Right lobe of liver (tissue), 6 donors: Measurements from ENCODE around the gene CAMKMT. TPM values are rescaled to one million over a fixed set of nuclear protein-coding genes. Genes with fewer than 3 reads are reported as not detected.

Source experiments
- ATAC-seq, 4 donors: fragments of 200-7000 bp; cut with Tn5 transposase; one replicate each; pipeline ENCODE4 v1.9.1; 2020; ENCODE audit warnings: mild to moderate bottlenecking in 4 of 4, moderate library complexity in 4 of 4
- DNase-seq, 3 donors: peaks; one replicate each; pipeline ENCODE4 v3.0.0-alpha.2; 2020
- H3K27ac ChIP-seq, 3 donors: fragments of 200-600 bp; one replicate each; pipeline ENCODE4 v1.8.0; 2022
- H3K27me3 ChIP-seq, 2 donors: fragments of 200-600 bp; one replicate each; pipeline ENCODE4 v1.8.0; 2022
- H3K36me3 ChIP-seq, 4 donors: fragments of 200-600 bp; sonication (generic) in 1 of 4; one replicate each; pipeline versions ENCODE4 v1.5.1 to v1.8.0; 2017 to 2022; ENCODE audit warnings: control low read depth in 1 of 4
- H3K4me1 ChIP-seq, 4 donors: fragments of 200-600 bp; sonication (generic) in 1 of 4; one replicate each; pipeline versions ENCODE4 v1.5.1 to v1.8.0; 2017 to 2022; ENCODE audit warnings: control low read depth in 1 of 4
- H3K4me3 ChIP-seq, 3 donors: fragments of 200-600 bp; one replicate each; pipeline ENCODE4 v1.8.0; 2022
- H3K9me3 ChIP-seq, 4 donors: fragments of 200-600 bp; sonication (generic) in 1 of 4; one replicate each; pipeline versions ENCODE4 v1.5.1 to v1.8.0; 2017 to 2022; ENCODE audit warnings: control low read depth in 1 of 4
- CTCF ChIP-seq, 4 donors: fragments of 200-600 bp in 3 of 4; fragments of 450-650 bp in 1 of 4; IDR thresholded peaks; one replicate each; pipeline versions ENCODE4 v1.5.1 to v1.8.0; 2016 to 2022; ENCODE audit warnings: antibody characterized with exemption in 4 of 4, mild to moderate bottlenecking in 2 of 4
- POLR2A ChIP-seq: fragments of 450-650 bp; IDR thresholded peaks from one replicate; pipeline ENCODE4 v1.6.1; 2017; ENCODE audit warnings: antibody characterized with exemption, mild to moderate bottlenecking
- WGBS: methylation state at CpG from one replicate; pipeline ENCODE4 v1.1.6; 2018; ENCODE audit warnings: low coverage, low lambda C conversion rate; ENCODE audit not compliant: insufficient coverage; ENCODE audit errors: missing lambda C conversion rate; 5-methylcytosine and 5-hydroxymethylcytosine counted together
- intact Hi-C, 2 donors: fragments of 100-400 bp; cut with DNase I; formaldehyde crosslinking; loops; one replicate each; pipeline versions ENCODE4 v1.11.2 to v1.14.1; 2022
- total RNA-seq, 6 experiments: library from RNA; depleted of rRNA in 2 of 6; stranded (reverse); fragments of >200 nt in 2 of 6; fragmentation: NEBNext Ultra II Directional in 3 of 6; extraction: Animal tissue kit (Norgen Biotek cat#: 25700) in 3 of 6; gene quantifications; one replicate each; pipeline versions ENCODE4 v1.1.0 to v1.2.4, GENCODE V29; 2016 to 2023
- donor health status: DM: no; HTN: yes; CAD: no.
- donor health status: DM: no; HTN: no; CAD: no.
- donor health status: DM: no; HTN: no; CAD: no.
- donor health status: DM: no; HTN: yes; CAD: no.
- donor health status: DM: no; HTN: yes; CAD: no.

Gene CAMKMT
- total RNA-seq, 6 experiments from 2014 or later: 2.0 to 7.4 (median 5.2) TPM

- no peak for ATAC-seq
- no peak for DNase-seq
- no peak overlapping the region for H3K4me3 ChIP-seq
- WGBS: 96% methylated on average over 4 of the region's 4 CpGs
- H3K36me3 ChIP-seq: no peaks in the 10 kb centered on the region
- no peaks in the 10 kb centered on the region for H3K9me3 ChIP-seq
- TF ChIP-seq CTCF (IDR thresholded peaks at IDR 0.05) (no peak), POLR2A (no peak)
- no peak overlapping the region for H3K27ac ChIP-seq
- no peaks in the 10 kb centered on the region for H3K4me1 ChIP-seq
- intact Hi-C loops: no loop called here
- no peaks in the 10 kb centered on the region for H3K27me3 ChIP-seq
Measured at GRCh38 chr2:44441200-44441599, 79.5 kb downstream of the CAMKMT start.

DNA sequence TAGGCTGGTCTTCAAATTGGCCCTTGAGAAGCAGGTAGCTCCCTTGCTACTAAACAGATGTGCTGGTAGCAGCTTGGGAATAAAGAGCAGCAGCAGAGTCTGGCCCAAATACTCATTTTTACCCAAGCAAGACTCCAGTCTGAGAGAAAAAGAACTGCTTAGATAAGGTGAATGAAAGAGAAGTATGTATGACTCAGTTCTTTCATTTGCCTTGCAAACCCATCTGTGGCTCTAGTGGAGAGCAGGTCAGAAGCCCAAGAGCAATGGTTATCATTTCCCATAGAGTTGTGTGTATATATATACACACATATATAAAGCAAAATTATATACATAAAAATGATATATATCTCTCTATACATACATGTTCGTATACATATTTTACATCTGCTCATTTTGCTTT, 80.3 kb downstream of the CAMKMT start:
- no peaks in the 10 kb centered on the region for H3K27me3 ChIP-seq
- no peaks in the 10 kb centered on the region for H3K4me1 ChIP-seq
- H3K4me3 ChIP-seq: no peak overlapping the region
- no peak overlapping the region for H3K27ac ChIP-seq
- no peaks in the 10 kb centered on the region for H3K36me3 ChIP-seq
- ATAC-seq (no peak), DNase-seq (no peak)
- no peak for TF ChIP-seq CTCF (IDR thresholded peaks at IDR 0.05)
- no peak for TF ChIP-seq POLR2A
- H3K9me3 ChIP-seq: no peaks in the 10 kb centered on the region
- 100% methylated on average over 1 of the region's 1 CpG for WGBS
- intact Hi-C loops: no loop called here

DNA sequence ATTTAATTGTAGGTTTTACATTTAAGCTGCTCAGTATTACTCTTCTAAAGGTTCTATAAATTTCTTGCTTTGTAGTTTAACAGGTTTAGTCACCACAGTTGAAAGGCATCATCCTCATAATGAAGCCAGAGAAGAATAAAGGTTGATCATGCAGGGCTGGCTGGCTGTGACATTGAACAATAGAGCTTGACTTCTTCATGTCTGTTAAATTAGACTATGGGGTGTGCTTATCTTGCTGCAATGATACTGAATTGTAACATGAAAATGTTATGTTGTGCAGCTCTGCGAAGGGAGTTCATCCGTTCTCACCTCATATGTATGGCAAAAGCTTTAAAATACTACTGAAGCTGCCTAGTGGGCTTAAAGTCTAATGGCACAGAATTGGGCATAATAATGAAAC, 81.8 kb downstream of the CAMKMT start:
- ATAC-seq (no peak), DNase-seq (no peak)
- no peak for TF ChIP-seq CTCF (IDR thresholded peaks at IDR 0.05)
- TF ChIP-seq POLR2A: no peak
- intact Hi-C loops: no loop called here
- H3K4me1 ChIP-seq: peaks cover 0 to 5% (median 0%) of the 10 kb centered on the region in 4 donors
- no peaks in the 10 kb centered on the region for H3K36me3 ChIP-seq
- H3K27me3 ChIP-seq: no peaks in the 10 kb centered on the region
- no peaks in the 10 kb centered on the region for H3K9me3 ChIP-seq
- no peak overlapping the region for H3K4me3 ChIP-seq
- WGBS: 100% methylated on average over 2 of the region's 2 CpGs
- no peak overlapping the region for H3K27ac ChIP-seq

DNA sequence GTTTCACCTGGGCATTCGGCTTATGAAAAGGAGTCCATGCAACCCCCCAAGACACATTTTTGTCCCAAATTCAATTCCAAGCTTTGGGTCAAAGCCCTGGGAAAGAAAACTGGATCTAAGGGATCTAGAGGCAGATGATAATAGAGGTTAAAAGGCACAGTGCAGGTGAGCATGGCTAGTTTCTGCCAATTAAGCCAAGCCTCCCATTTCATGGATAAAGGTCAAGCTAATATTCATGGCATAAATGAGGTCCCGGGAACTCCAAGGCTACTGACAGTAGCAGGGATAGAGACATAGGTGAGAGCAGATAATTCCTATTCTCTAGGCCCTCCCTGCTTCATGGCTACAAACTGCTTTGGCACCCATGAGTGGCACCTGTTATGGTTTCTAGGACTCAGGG, 83.1 kb downstream of the CAMKMT start:
- Histone ChIP-seq H3K9me3 (no peaks in the 10 kb centered on the region), H3K36me3 (no peaks in the 10 kb centered on the region)
- WGBS: 86% methylated on average over 1 of the region's 2 CpGs

More for the DNA sequence above, 83.1 kb downstream of the CAMKMT start:
- TF ChIP-seq POLR2A: no peak
- TF ChIP-seq CTCF (IDR thresholded peaks at IDR 0.05): no peak
- H3K4me1 ChIP-seq: peaks cover 0 to 11% (median 5%) of the 10 kb centered on the region in 4 donors
- intact Hi-C loops: no loop called here
- no peak overlapping the region for H3K4me3 ChIP-seq
- H3K27me3 ChIP-seq: no peaks in the 10 kb centered on the region
- H3K27ac ChIP-seq: no peak overlapping the region
- DNase-seq (no peak), ATAC-seq (no peak)
